Parathyroid adenoma (tissue), 2 donors: ENCODE results near the gene ZEB2.
A peak's percentile ranks its signal among the peaks of the same experiment; 100 is the strongest.

ENCODE experiments used
- H2AFZ ChIP-seq: fragments of 300-600 bp; sonication (generic); one replicate; pipeline ENCODE4 v1.7.0; 2017; ENCODE audit warnings: antibody characterized with exemption, mild to moderate bottlenecking
- H3K27ac ChIP-seq: fragments of 300-600 bp; sonication (generic); one replicate; pipeline ENCODE4 v1.7.0; 2017
- H3K27me3 ChIP-seq: fragments of 300-600 bp; sonication (generic); one replicate; pipeline ENCODE4 v1.7.0; 2017; ENCODE audit warnings: low read length; ENCODE audit not compliant: control insufficient read depth, insufficient read depth
- H3K36me3 ChIP-seq: fragments of 300-600 bp; sonication (generic); one replicate; pipeline ENCODE4 v1.7.0; 2017; ENCODE audit warnings: low read length; ENCODE audit not compliant: control insufficient read depth, insufficient read depth
- H3K4me1 ChIP-seq: fragments of 300-600 bp; sonication (generic); one replicate; pipeline ENCODE4 v1.7.0; 2017; ENCODE audit warnings: control low read depth
- H3K4me2 ChIP-seq: fragments of 300-600 bp; sonication (generic); one replicate; pipeline ENCODE4 v1.7.0; 2017; ENCODE audit warnings: low read length
- H3K4me3 ChIP-seq: fragments of 300-600 bp; sonication (generic); one replicate; pipeline ENCODE4 v1.7.0; 2017; ENCODE audit warnings: low read depth, low read length
- H3K79me2 ChIP-seq: fragments of 300-600 bp; sonication (generic); one replicate; pipeline ENCODE4 v1.7.0; 2017; ENCODE audit warnings: control low read depth
- H3K9ac ChIP-seq: fragments of 300-600 bp; sonication (generic); one replicate; pipeline ENCODE4 v1.7.0; 2017; ENCODE audit warnings: mild to moderate bottlenecking
- H3K9me3 ChIP-seq: fragments of 300-600 bp; sonication (generic); one replicate; pipeline ENCODE4 v1.7.0; 2017; ENCODE audit warnings: low read length; ENCODE audit not compliant: control insufficient read depth
- TF ChIP-seq, protein P1 (sequence below): fragments of 300-600 bp; sonication (generic); IDR thresholded peaks from one replicate; pipeline ENCODE4 v1.7.0; 2017; ENCODE audit warnings: antibody characterized with exemption, mild to moderate bottlenecking
- donor health status: primary hyperparathyroidism.

ZEB2 gene

GRCh38 chr2:144362401-144362800 is 157.5 kb downstream of the ZEB2 start:
- TF ChIP-seq, protein P1, sequence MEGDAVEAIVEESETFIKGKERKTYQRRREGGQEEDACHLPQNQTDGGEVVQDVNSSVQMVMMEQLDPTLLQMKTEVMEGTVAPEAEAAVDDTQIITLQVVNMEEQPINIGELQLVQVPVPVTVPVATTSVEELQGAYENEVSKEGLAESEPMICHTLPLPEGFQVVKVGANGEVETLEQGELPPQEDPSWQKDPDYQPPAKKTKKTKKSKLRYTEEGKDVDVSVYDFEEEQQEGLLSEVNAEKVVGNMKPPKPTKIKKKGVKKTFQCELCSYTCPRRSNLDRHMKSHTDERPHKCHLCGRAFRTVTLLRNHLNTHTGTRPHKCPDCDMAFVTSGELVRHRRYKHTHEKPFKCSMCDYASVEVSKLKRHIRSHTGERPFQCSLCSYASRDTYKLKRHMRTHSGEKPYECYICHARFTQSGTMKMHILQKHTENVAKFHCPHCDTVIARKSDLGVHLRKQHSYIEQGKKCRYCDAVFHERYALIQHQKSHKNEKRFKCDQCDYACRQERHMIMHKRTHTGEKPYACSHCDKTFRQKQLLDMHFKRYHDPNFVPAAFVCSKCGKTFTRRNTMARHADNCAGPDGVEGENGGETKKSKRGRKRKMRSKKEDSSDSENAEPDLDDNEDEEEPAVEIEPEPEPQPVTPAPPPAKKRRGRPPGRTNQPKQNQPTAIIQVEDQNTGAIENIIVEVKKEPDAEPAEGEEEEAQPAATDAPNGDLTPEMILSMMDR: no peak
- Histone ChIP-seq H3K79me2 (no peaks in the 10 kb centered on the region), H3K9ac (no peak overlapping the region), H3K27ac (no peak overlapping the region), H3K4me3 (no peak overlapping the region), H3K4me2 (no peak overlapping the region), H3K9me3 (no peaks in the 10 kb centered on the region), H3K4me1 (peaks cover 3% of the 10 kb centered on the region), H3K27me3 (no peaks in the 10 kb centered on the region), H2AFZ (no peak overlapping the region), H3K36me3 (no peaks in the 10 kb centered on the region)

- Histone ChIP-seq H3K4me2 (no peak overlapping the region), H3K4me3 (no peak overlapping the region), H3K9ac (no peak overlapping the region), H3K36me3 (no peaks in the 10 kb centered on the region), H3K9me3 (no peaks in the 10 kb centered on the region), H2AFZ (no peak overlapping the region), H3K27ac (no peak overlapping the region), H3K79me2 (no peaks in the 10 kb centered on the region), H3K27me3 (no peaks in the 10 kb centered on the region), H3K4me1 (peaks cover 3% of the 10 kb centered on the region)
- TF ChIP-seq, protein P1: no peak
These were observed 158.2 kb downstream of the ZEB2 start for GRCh38 chr2:144361742-144362141.

DNA sequence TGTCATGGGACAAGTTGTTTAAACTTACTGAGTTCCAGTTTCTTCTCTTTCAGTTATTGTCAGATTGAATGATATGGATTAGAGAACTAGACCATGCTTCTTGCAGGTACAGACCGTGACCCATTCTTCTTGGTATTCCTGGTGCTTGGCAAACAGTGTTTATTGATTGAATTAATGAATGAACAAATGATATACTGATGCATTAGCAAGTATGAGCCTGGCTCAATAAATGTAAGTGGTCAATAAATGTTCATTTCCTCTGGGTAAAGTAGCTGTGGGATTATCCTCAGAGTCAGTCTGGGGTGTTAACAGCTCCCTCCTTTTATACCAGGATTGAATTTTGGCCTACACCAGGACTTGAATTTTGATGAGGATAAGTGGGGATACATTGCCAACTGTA is 160.2 kb downstream of the ZEB2 start:
- TF ChIP-seq, protein P1: no peak
- H3K36me3 ChIP-seq: no peaks in the 10 kb centered on the region
- no peaks in the 10 kb centered on the region for H3K9me3 ChIP-seq
- H3K27ac ChIP-seq: no peak overlapping the region
- H3K9ac ChIP-seq: no peak overlapping the region
- H3K4me3 ChIP-seq: no peak overlapping the region
- H3K27me3 ChIP-seq: no peaks in the 10 kb centered on the region
- H3K4me1 ChIP-seq: peaks cover 3% of the 10 kb centered on the region
- no peak overlapping the region for H3K4me2 ChIP-seq
- H2AFZ ChIP-seq: peak overlapping the region; percentile 2
- no peaks in the 10 kb centered on the region for H3K79me2 ChIP-seq

DNA sequence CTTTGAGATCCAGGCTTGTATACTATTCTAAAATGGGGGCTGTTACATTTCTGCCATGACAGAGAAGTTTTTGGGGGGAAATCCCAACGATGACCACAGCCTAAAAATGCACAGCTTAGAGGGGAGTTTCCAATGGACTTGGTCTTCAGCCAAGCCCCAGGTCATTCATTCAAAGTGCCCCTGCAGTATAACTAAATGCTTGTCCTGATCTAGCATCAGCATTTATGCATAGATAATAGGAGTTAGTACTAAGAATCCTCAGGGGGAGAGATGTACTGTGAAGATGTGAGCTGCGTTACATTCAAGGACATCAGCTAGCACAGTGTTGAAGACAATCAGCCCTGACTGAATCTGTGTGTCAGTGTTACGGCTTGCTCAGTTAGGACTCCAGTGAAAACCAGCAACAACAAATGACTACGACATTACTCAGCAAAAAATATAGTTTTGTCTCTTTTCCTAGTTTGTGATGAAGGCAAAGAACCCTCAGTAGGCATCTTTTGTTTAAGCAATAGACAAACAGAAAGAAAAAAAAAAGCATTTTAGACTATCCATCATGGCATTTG is 160.9 kb downstream of the ZEB2 start:
- H3K79me2 ChIP-seq: no peaks in the 10 kb centered on the region
- H3K9me3 ChIP-seq: no peaks in the 10 kb centered on the region
- H3K4me3 ChIP-seq: no peak overlapping the region
- H3K4me1 ChIP-seq: peaks cover 3% of the 10 kb centered on the region
- no peaks in the 10 kb centered on the region for H3K27me3 ChIP-seq
- no peak overlapping the region for H3K9ac ChIP-seq
- H2AFZ ChIP-seq: peak overlapping the region; percentile 2
- H3K27ac ChIP-seq: no peak overlapping the region
- no peak overlapping the region for H3K4me2 ChIP-seq
- H3K36me3 ChIP-seq: no peaks in the 10 kb centered on the region
- TF ChIP-seq, protein P1: no peak

DNA sequence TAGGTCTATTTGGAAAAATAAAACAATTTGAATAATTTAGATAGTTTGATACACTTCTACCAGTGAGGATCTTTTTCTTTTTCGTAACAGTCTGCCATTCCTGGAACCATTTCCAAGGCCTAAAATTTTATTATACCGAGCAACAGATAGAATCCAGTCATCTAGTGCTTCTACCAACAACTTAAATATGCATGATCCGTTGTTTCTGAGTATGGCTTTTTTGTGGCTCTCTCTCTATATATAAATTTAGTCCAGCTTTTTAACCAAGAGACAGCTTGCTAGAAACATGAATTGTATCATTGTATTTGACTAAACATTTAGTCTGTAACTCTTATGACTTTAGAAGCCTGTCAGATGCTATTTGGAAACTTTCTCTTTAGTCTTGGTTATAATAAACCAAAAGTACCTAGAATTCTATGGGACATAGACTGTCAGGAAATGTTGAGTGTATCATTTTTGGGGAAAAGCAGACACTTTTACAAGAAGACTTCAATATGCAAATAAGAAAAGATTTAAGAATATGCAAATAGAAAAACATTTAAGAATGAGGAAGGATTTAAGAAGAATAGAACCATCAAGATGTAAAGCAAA is 161.4 kb downstream of the ZEB2 start:
- TF ChIP-seq, protein P1: no peak
- Histone ChIP-seq H3K36me3 (no peaks in the 10 kb centered on the region), H3K9me3 (no peaks in the 10 kb centered on the region), H3K4me2 (peak overlapping the region; percentile 9), H3K4me3 (no peak overlapping the region), H3K27ac (peak overlapping the region; percentile 16), H3K9ac (no peak overlapping the region), H2AFZ (peak overlapping the region; percentile 25), H3K4me1 (peaks cover 3% of the 10 kb centered on the region), H3K79me2 (no peaks in the 10 kb centered on the region), H3K27me3 (no peaks in the 10 kb centered on the region)
